Ovary (tissue), 9 donors: Measurements from ENCODE around the gene STAT6. TPM values are rescaled to one million over a fixed set of nuclear protein-coding genes. Genes with fewer than 3 reads are reported as not detected.

Experiments
- DNase-seq, 5 donors: peaks; one replicate each; pipeline ENCODE4 v3.0.0-alpha.2; 2019 to 2020
- H3K27ac ChIP-seq, 2 donors: fragments of 200-600 bp; one replicate each; pipeline versions ENCODE4 v1.5.1 to v1.8.0; 2019 to 2022
- H3K27me3 ChIP-seq: fragments of 200-600 bp; one replicate; pipeline ENCODE4 v1.8.0; 2022
- H3K36me3 ChIP-seq: fragments of 200-600 bp; sonication (generic); one replicate; pipeline ENCODE4 v1.5.1; 2019
- H3K4me1 ChIP-seq: one replicate; pipeline ENCODE4 v1.8.1; 2013; ENCODE audit warnings: mild to moderate bottlenecking, moderate library complexity; ENCODE audit not compliant: insufficient read depth
- H3K4me3 ChIP-seq: fragments of 200-600 bp; sonication (generic); one replicate; pipeline ENCODE4 v1.5.1; 2017
- H3K9me3 ChIP-seq, 2 donors: fragments of 200-600 bp in 1 of 2; sonication (generic) in 1 of 2; one replicate each; pipeline versions ENCODE4 v1.5.1 to v1.8.1; 2013 to 2019; ENCODE audit warnings: mild to moderate bottlenecking in 1 of 2, moderate library complexity in 1 of 2
- CTCF ChIP-seq, 3 donors: fragments of 450-650 bp in 2 of 3; fragments of 200-600 bp in 1 of 3; IDR thresholded peaks; one replicate each; pipeline versions ENCODE4 v1.5.1 to v1.8.0; 2016 to 2022; ENCODE audit warnings: antibody characterized with exemption in 3 of 3, mild to moderate bottlenecking in 1 of 3
- EP300 ChIP-seq: sonication (generic); formaldehyde crosslinking; IDR thresholded peaks from one replicate; pipeline ENCODE4 v1.6.1; 2017; ENCODE audit warnings: antibody characterized with exemption
- POLR2A ChIP-seq: fragments of 450-650 bp; IDR thresholded peaks from one replicate; pipeline ENCODE4 v1.6.1; 2017; ENCODE audit warnings: antibody characterized with exemption, mild to moderate bottlenecking, moderate library complexity
- WGBS, 3 donors: extraction: QIAGEN DNeasy Blood & Tissue Kit in 1 of 3; methylation state at CpG; one replicate each; pipeline versions ENCODE4 v1.1.5 to v1.1.7; 2013 to 2017; 5-methylcytosine and 5-hydroxymethylcytosine counted together
- intact Hi-C, 4 donors: fragments of 100-400 bp; cut with DNase I; formaldehyde crosslinking; loops; one replicate each; pipeline versions ENCODE4 v1.11.0 to v1.15.1; 2022 to 2023
- polyA plus RNA-seq, 2 donors: library from polyadenylated mRNA; stranded (reverse); fragments of 200-250 nt in 1 of 2; fragments of 350-450 nt in 1 of 2; fragmentation: Illumina TruSeq in 1 of 2; extraction: RNeasy Lipid Tissue Mini Kit (QIAGEN cat#74804) in 1 of 2; gene quantifications; one replicate each; pipeline ENCODE4 v1.2.3, GENCODE V29; 2013 to 2014
- total RNA-seq, 7 donors: library from RNA; depleted of rRNA in 2 of 7; stranded (reverse); fragments of >200 nt in 2 of 7; fragmentation: NEBNext Ultra II Directional in 3 of 7; extraction: Animal tissue kit (Norgen Biotek cat#: 25700) in 3 of 7; gene quantifications; one replicate each; pipeline versions ENCODE4 v1.1.0 to v1.2.4, GENCODE V29; 2016 to 2023
- donor health status: DM: no; HTN: no; CAD: no; lungs with moderate emphysema.
- donor health status: DM: no; HTN: no; CAD: no.
- donor health status: Bipolar disorder and iron deficiency.
- donor health status: DM: yes; HTN: yes; CAD: no.
- donor health status: DM: no; HTN: no; CAD: no.
- donor health status: DM: yes; HTN: yes; CAD: no.

STAT6 gene
- total and polyA plus RNA-seq, 9 donors, result 67.4 to 211 (median 166) TPM

GRCh38 chr12:57116580-57117281 is 5.6 kb upstream of the STAT6 start:
- Histone ChIP-seq H3K36me3 (no peaks in the 10 kb centered on the region), H3K27ac (no peak overlapping the region), H3K27me3 (no peaks in the 10 kb centered on the region), H3K9me3 (no peaks in the 10 kb centered on the region), H3K4me3 (no peak overlapping the region), H3K4me1 (no peaks in the 10 kb centered on the region)
- WGBS, 3 donors, result 70 to 91% (median 73%) methylated on average over 5 of the region's 5 CpGs
- TF ChIP-seq POLR2A (no peak), EP300 (no peak), CTCF (IDR thresholded peaks at IDR 0.05) (no peak)
- no peak for DNase-seq
- intact Hi-C loops, result no loop called here

- intact Hi-C loops, result loop anchor here (2.0 to 5.0 kb wide), 4 partner anchors 40 to 105 kb away; partner anchors contain the start of gene ZBTB39 (in 1 of the 4)
These were observed 1.5 kb upstream of the STAT6 start for GRCh38 chr12:57112492-57113294.

GRCh38 chr12:57110104-57111030 is 795 bp downstream of the STAT6 start:
- peaks cover 2% of the 10 kb centered on the region for H3K4me1 ChIP-seq
- H3K27ac ChIP-seq, result peak overlapping the region; percentile 61 to 99
- intact Hi-C loops, result loop anchor here in 3 of 4 donors (2.0 to 5.0 kb wide), 5 partner anchors 22 to 103 kb away; partner anchors contain the start of genes NAB2 (in 1 of the 3) and ZBTB39 (in 1 of the 3)
- TF ChIP-seq CTCF (IDR thresholded peaks at IDR 0.05) (peak in 1 of 3 donors; percentile 13), POLR2A (peak; percentile 47), EP300 (no peak)
- DNase-seq, result peak; percentile 77 to 84 (median 80)
- no peaks in the 10 kb centered on the region for H3K36me3 ChIP-seq
- peak overlapping the region; percentile 49 for H3K4me3 ChIP-seq
- no peaks in the 10 kb centered on the region for H3K27me3 ChIP-seq
- 2% methylated on average over 28 of the region's 28 CpGs for WGBS, 3 donors
- no peaks in the 10 kb centered on the region for H3K9me3 ChIP-seq

More at GRCh38 chr12:57112492-57113294, 1.5 kb upstream of the STAT6 start:
- TF ChIP-seq CTCF (IDR thresholded peaks at IDR 0.05) (peak in 1 of 3 donors; percentile 80), EP300 (no peak), POLR2A (no peak)
- Histone ChIP-seq H3K36me3 (no peaks in the 10 kb centered on the region), H3K4me1 (peaks cover 2% of the 10 kb centered on the region), H3K27me3 (no peaks in the 10 kb centered on the region), H3K4me3 (peak overlapping the region; percentile 25), H3K9me3 (no peaks in the 10 kb centered on the region), H3K27ac (peak overlapping the region; percentile 61 to 99)
- 50 to 55% (median 55%) methylated on average over 9 of the region's 9 CpGs for WGBS, 3 donors
- peak in 1 of 5 donors; percentile 30 for DNase-seq
